ENCODE measurements around the gene NLRP3. TPM values are rescaled to one million over a fixed set of nuclear protein-coding genes. Genes with fewer than 3 reads are reported as not detected.
"Not testable (repeated sequence)": the region's sequence is repeated elsewhere in the genome, so short reads cannot be mapped to it uniquely, and the experiment has no call there.

Gene NLRP3
- total and polyA plus RNA-seq, 10 of the 15 experiments (the other 5 are each of a cell fraction or from before 2014, with no cell fraction given), result 1.8 to 10.4 (median 5.0) TPM

DNA sequence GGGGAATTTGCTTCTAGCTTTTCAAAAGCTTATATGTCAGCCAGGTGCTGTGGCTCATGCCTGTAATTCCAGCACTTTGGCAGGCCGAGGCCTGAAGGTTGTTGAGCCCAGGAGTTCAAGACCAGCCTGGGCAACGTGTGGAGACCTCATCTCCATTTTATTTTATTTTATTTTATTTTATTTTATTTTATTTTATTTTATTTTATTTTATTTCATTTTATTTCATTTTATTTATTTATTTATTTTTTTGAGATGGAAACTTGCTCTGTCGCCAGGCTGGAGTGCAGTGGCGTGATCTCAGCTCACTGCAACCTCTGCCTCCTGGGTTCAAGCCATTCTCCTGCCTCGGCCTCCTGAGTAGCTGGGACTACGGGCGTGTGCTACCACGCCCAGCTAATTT is 20.9 kb upstream of the NLRP3 start:
- H3K9ac ChIP-seq (ENCODE audit: control insufficient read depth, insufficient read depth, low read length); H3K4me1 ChIP-seq (ENCODE audit: control insufficient read depth, insufficient read depth, low read length); H3K4me2 ChIP-seq (ENCODE audit: control insufficient read depth, insufficient read depth); DNase-seq (ENCODE audit: low read depth, low spot score); FAIRE-seq; H3K27me3 ChIP-seq (replicated peaks in 1 of 2; ENCODE audit: control insufficient read depth in 2 of 2, insufficient read depth in 2 of 2, low read length in 1 of 2); ATAC-seq; H4K20me1 ChIP-seq (ENCODE audit: control insufficient read depth, insufficient read depth); H2AFZ ChIP-seq (ENCODE audit: control insufficient read depth, low read depth, low read length); H3K4me3 ChIP-seq; BruUV-seq (replicated peaks); intact Hi-C loops (cut with micrococcal nuclease; ENCODE audit: unreplicated experiment); H3K36me3 ChIP-seq (ENCODE audit: control insufficient read depth in 2 of 2, insufficient read depth in 2 of 2, low read length in 1 of 2); H3K79me2 ChIP-seq (ENCODE audit: control insufficient read depth, insufficient read depth, low read length); H3K9me3 ChIP-seq (replicated peaks; ENCODE audit: control insufficient read depth, insufficient read depth, low read length); in situ Hi-C loops (cut with MboI); H3K27ac ChIP-seq (ENCODE audit: control insufficient read depth, insufficient read depth): not testable (repeated sequence)
- ChIA-PET CTCF (interaction anchor here (2.5 kb wide), 1 partner anchor 91 kb away, joined by 25 read pairs; no protein-coding TSS in a partner anchor), RAD21 (ENCODE audit: unreplicated experiment) (interaction anchor here (1.6 to 2.4 kb wide), 2 partner anchors 89 to 92 kb away, joined by 4 to 16 read pairs; no protein-coding TSS in a partner anchor), POLR2A (interaction anchor here (1.2 to 2.4 kb wide), 2 partner anchors 19 to 46 kb away, joined by 4 to 6 read pairs; no protein-coding TSS in a partner anchor), SMC1A (ENCODE audit: uncharacterized antibody, unreplicated experiment) (interaction anchor here (1.8 to 2.7 kb wide), 3 partner anchors 10 to 90 kb away, joined by 6 to 26 read pairs (median 6); partner anchors contain the start of gene NLRP3)
- WGBS (ENCODE audit: insufficient coverage, insufficient replicate concordance, low lambda C conversion rate, missing lambda C conversion rate), result 47% methylated on average over 8 of the region's 8 CpGs

DNA sequence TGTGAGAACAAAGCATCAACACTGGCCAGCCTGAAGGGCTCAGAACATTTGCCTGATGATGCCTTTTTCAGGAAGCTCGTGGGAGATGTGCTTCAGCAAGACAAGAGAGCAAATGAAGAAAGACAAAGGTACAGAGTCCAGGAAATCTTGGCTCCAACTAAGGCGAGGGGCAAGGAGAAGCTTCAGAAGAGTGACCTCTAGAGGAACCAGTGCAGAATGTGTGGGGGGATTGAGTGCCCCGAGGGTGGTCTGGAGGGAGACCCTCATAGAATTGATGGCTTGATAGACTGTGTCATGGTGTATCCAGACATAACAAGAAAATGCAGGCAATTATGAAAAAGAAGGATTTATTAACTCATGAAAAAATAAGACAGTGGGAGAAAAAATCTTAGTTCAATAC is 15.3 kb upstream of the NLRP3 start:
- ChIA-PET SMC1A (ENCODE audit: uncharacterized antibody, unreplicated experiment) (interaction anchor here (0.8 to 2.2 kb wide), 2 partner anchors 10 to 189 kb away, joined by 3 to 15 read pairs; no protein-coding TSS in a partner anchor), CTCF (interaction anchor here (0.6 to 3.0 kb wide), 4 partner anchors 11 to 39 kb away, joined by 3 to 18 read pairs (median 3); no protein-coding TSS in a partner anchor), RAD21 (ENCODE audit: unreplicated experiment) (interaction anchor here (3.4 kb wide), 1 partner anchor 10 kb away, joined by 24 read pairs; no protein-coding TSS in a partner anchor), POLR2A (interaction anchor here (0.7 kb wide), 1 partner anchor 125 kb away, joined by 3 read pairs; no protein-coding TSS in a partner anchor)
- H4K20me1 ChIP-seq (ENCODE audit: control insufficient read depth, insufficient read depth), result no peaks in the 10 kb centered on the region
- no peaks in the 10 kb centered on the region for H3K36me3 ChIP-seq (ENCODE audit: control insufficient read depth in 2 of 2, insufficient read depth in 2 of 2, low read length in 1 of 2)
- ATAC-seq, result no peak
- H3K27ac ChIP-seq (ENCODE audit: control insufficient read depth, insufficient read depth), result no peak overlapping the region
- H3K4me3 ChIP-seq, result no peak overlapping the region
- H3K79me2 ChIP-seq (ENCODE audit: control insufficient read depth, insufficient read depth, low read length), result no peaks in the 10 kb centered on the region
- BruUV-seq (replicated peaks), result no TSS peak
- in situ Hi-C loops (cut with MboI) (no loop called here), intact Hi-C loops (cut with micrococcal nuclease; ENCODE audit: unreplicated experiment) (no loop called here)
- H2AFZ ChIP-seq (ENCODE audit: control insufficient read depth, low read depth, low read length), result no peak overlapping the region
- H3K4me2 ChIP-seq (ENCODE audit: control insufficient read depth, insufficient read depth), result no peak overlapping the region
- H3K9me3 ChIP-seq (replicated peaks; ENCODE audit: control insufficient read depth, insufficient read depth, low read length), result no peaks in the 10 kb centered on the region
- no peaks in the 10 kb centered on the region for H3K4me1 ChIP-seq (ENCODE audit: control insufficient read depth, insufficient read depth, low read length)
- no peak for DNase-seq (ENCODE audit: low read depth, low spot score)
- no peak for FAIRE-seq
- WGBS (ENCODE audit: insufficient coverage, insufficient replicate concordance, low lambda C conversion rate, missing lambda C conversion rate), result 0% methylated on average over 3 of the region's 3 CpGs
- H3K9ac ChIP-seq (ENCODE audit: control insufficient read depth, insufficient read depth, low read length), result no peak overlapping the region
- H3K27me3 ChIP-seq (replicated peaks in 1 of 2; ENCODE audit: control insufficient read depth in 2 of 2, insufficient read depth in 2 of 2, low read length in 1 of 2), result no peaks in the 10 kb centered on the region
- TF ChIP-seq JUNB (IDR thresholded peaks at IDR 0.05) (no peak), PAX5 (IDR thresholded peaks at IDR 0.05; ENCODE audit: borderline replicate concordance, low read depth, low read length) (no peak), FOXM1 (IDR thresholded peaks at IDR 0.05; ENCODE audit: low read depth, low read length) (no peak), FOXK2 (IDR thresholded peaks at IDR 0.05) (no peak), ZNF207 (IDR thresholded peaks at IDR 0.05; ENCODE audit: borderline replicate concordance) (no peak), SREBF1 (IDR thresholded peaks at IDR 0.05; ENCODE audit: low read length) (no peak), RELA (IDR thresholded peaks at IDR 0.05; ENCODE audit: borderline replicate concordance, partially characterized antibody) (no peak), SP1 (IDR thresholded peaks at IDR 0.05; ENCODE audit: low read depth, low read length) (no peak)
- TF ChIP-seq, protein P1, sequence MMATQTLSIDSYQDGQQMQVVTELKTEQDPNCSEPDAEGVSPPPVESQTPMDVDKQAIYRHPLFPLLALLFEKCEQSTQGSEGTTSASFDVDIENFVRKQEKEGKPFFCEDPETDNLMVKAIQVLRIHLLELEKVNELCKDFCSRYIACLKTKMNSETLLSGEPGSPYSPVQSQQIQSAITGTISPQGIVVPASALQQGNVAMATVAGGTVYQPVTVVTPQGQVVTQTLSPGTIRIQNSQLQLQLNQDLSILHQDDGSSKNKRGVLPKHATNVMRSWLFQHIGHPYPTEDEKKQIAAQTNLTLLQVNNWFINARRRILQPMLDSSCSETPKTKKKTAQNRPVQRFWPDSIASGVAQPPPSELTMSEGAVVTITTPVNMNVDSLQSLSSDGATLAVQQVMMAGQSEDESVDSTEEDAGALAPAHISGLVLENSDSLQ (IDR thresholded peaks at IDR 0.05), result no peak
- TF ChIP-seq, protein P2, sequence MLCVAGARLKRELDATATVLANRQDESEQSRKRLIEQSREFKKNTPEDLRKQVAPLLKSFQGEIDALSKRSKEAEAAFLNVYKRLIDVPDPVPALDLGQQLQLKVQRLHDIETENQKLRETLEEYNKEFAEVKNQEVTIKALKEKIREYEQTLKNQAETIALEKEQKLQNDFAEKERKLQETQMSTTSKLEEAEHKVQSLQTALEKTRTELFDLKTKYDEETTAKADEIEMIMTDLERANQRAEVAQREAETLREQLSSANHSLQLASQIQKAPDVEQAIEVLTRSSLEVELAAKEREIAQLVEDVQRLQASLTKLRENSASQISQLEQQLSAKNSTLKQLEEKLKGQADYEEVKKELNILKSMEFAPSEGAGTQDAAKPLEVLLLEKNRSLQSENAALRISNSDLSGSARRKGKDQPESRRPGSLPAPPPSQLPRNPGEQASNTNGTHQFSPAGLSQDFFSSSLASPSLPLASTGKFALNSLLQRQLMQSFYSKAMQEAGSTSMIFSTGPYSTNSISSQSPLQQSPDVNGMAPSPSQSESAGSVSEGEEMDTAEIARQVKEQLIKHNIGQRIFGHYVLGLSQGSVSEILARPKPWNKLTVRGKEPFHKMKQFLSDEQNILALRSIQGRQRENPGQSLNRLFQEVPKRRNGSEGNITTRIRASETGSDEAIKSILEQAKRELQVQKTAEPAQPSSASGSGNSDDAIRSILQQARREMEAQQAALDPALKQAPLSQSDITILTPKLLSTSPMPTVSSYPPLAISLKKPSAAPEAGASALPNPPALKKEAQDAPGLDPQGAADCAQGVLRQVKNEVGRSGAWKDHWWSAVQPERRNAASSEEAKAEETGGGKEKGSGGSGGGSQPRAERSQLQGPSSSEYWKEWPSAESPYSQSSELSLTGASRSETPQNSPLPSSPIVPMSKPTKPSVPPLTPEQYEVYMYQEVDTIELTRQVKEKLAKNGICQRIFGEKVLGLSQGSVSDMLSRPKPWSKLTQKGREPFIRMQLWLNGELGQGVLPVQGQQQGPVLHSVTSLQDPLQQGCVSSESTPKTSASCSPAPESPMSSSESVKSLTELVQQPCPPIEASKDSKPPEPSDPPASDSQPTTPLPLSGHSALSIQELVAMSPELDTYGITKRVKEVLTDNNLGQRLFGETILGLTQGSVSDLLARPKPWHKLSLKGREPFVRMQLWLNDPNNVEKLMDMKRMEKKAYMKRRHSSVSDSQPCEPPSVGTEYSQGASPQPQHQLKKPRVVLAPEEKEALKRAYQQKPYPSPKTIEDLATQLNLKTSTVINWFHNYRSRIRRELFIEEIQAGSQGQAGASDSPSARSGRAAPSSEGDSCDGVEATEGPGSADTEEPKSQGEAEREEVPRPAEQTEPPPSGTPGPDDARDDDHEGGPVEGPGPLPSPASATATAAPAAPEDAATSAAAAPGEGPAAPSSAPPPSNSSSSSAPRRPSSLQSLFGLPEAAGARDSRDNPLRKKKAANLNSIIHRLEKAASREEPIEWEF (IDR thresholded peaks at IDR 0.05; ENCODE audit: insufficient replicate concordance, low read depth, low read length), result no peak
- TF ChIP-seq, protein P3, sequence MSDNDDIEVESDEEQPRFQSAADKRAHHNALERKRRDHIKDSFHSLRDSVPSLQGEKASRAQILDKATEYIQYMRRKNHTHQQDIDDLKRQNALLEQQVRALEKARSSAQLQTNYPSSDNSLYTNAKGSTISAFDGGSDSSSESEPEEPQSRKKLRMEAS (IDR thresholded peaks at IDR 0.05; ENCODE audit: low read depth, low read length), result no peak
